Stomach (tissue), 9 donors: ENCODE data around the gene DOK5. TPM values are rescaled to one million over a fixed set of nuclear protein-coding genes. Genes with fewer than 3 reads are reported as not detected.

Source experiments
- DNase-seq, 2 donors: peaks; one replicate each; pipeline versions ENCODE4 v3.0.0 to v3.0.0-alpha.2; 2013 to 2019
- H3K27ac ChIP-seq, 5 donors: fragments of 200-600 bp in 4 of 5; sonication (generic) in 4 of 5; one replicate each; pipeline ENCODE4 v1.5.1; 2013 to 2019; ENCODE audit warnings: mild to moderate bottlenecking in 1 of 5, moderate library complexity in 1 of 5
- H3K27me3 ChIP-seq, 3 donors: fragments of 200-600 bp; sonication (generic); one replicate each; pipeline ENCODE4 v1.5.1; 2017 to 2019; ENCODE audit warnings: mixed run types in 1 of 3
- H3K36me3 ChIP-seq, 4 donors: fragments of 200-600 bp; sonication (generic); 1 replicate in 3 of 4; 2 replicates in 1 of 4; pipeline ENCODE4 v1.5.1; 2016 to 2019
- H3K4me1 ChIP-seq, 4 donors: fragments of 200-600 bp; sonication (generic); one replicate each; pipeline ENCODE4 v1.5.1; 2016 to 2019
- H3K4me3 ChIP-seq, 4 donors: fragments of 200-600 bp; sonication (generic) in 3 of 4; one replicate each; pipeline ENCODE4 v1.5.1; 2016 to 2019; ENCODE audit warnings: mild to moderate bottlenecking in 1 of 4
- H3K9me3 ChIP-seq, 4 donors: fragments of 200-600 bp; sonication (generic); one replicate each; pipeline ENCODE4 v1.5.1; 2016 to 2019
- CTCF ChIP-seq, 7 experiments: fragments of 450-650 bp in 4 of 7; fragments of 200-600 bp in 3 of 7; sonication (generic) in 3 of 7; IDR thresholded peaks; one replicate each; pipeline ENCODE4 v1.5.1; 2016 to 2019; ENCODE audit warnings: antibody characterized with exemption in 7 of 7, control low read depth in 2 of 7, mild to moderate bottlenecking in 1 of 7
- EP300 ChIP-seq: sonication (generic); formaldehyde crosslinking; IDR thresholded peaks from one replicate; pipeline ENCODE4 v1.6.1; 2017; ENCODE audit warnings: antibody characterized with exemption
- POLR2A ChIP-seq, 4 donors: fragments of 450-650 bp; IDR thresholded peaks; one replicate each; pipeline ENCODE4 v1.6.1; 2016; ENCODE audit warnings: antibody characterized with exemption in 4 of 4, control low read depth in 2 of 4, mild to moderate bottlenecking in 1 of 4, moderate library complexity in 1 of 4
- POLR2AphosphoS5 ChIP-seq, 3 donors: sonication (generic); formaldehyde crosslinking; IDR thresholded peaks; one replicate each; pipeline ENCODE4 v1.6.1; 2016; ENCODE audit warnings: antibody characterized with exemption in 3 of 3
- WGBS, 5 donors: extraction: QIAGEN DNeasy Blood & Tissue Kit in 3 of 5; methylation state at CpG; one replicate each; pipeline versions ENCODE4 v1.1.5 to v1.1.7; 2013 to 2018; 5-methylcytosine and 5-hydroxymethylcytosine counted together
- intact Hi-C: fragments of 100-400 bp; cut with DNase I; formaldehyde crosslinking; loops from one replicate; pipeline ENCODE4 v1.15.1; 2023; ENCODE audit warnings: low total_unique reads
- polyA plus RNA-seq, 3 donors: library from polyadenylated mRNA; stranded (reverse); fragments of 200-250 nt; gene quantifications; one replicate each; pipeline ENCODE4 v1.2.3, GENCODE V29; 2013
- total RNA-seq, 5 donors: library from RNA; depleted of rRNA; stranded (reverse); fragments of >200 nt; gene quantifications; one replicate each; pipeline versions ENCODE4 v1.1.0 to v1.2.3, GENCODE V29; 2014 to 2016
- donor health status: healthy with polysubstance abuse.
- donor health status: Bipolar disorder and iron deficiency.
- donor health status: healthy.

DOK5 gene
- total and polyA plus RNA-seq, 8 donors = 0.58 to 4.4 (median 1.1) TPM; not detected in 4

- no peak overlapping the region for H3K27ac ChIP-seq
- no peaks in the 10 kb centered on the region for H3K27me3 ChIP-seq
- intact Hi-C loops = no loop called here
- no peak overlapping the region for H3K4me3 ChIP-seq
- TF ChIP-seq EP300 (no peak), CTCF (IDR thresholded peaks at IDR 0.05) (no peak), POLR2AphosphoS5 (IDR thresholded peaks at IDR 0.05) (no peak), POLR2A (IDR thresholded peaks at IDR 0.05) (no peak)
- 74 to 85% (median 80%) methylated on average over 5 of the region's 5 CpGs for WGBS, 5 donors
- no peaks in the 10 kb centered on the region for H3K4me1 ChIP-seq
- no peaks in the 10 kb centered on the region for H3K36me3 ChIP-seq
- DNase-seq = no peak
- no peaks in the 10 kb centered on the region for H3K9me3 ChIP-seq
These were observed 37.2 kb upstream of the DOK5 start for GRCh38 chr20:54438166-54438565.

GRCh38 chr20:54450207-54450606 lies 25.2 kb upstream of the DOK5 start:
- H3K27ac ChIP-seq = no peak overlapping the region
- H3K27me3 ChIP-seq = no peaks in the 10 kb centered on the region
- H3K4me1 ChIP-seq = no peaks in the 10 kb centered on the region
- WGBS, 5 donors = 74 to 81% (median 79%) methylated on average over 5 of the region's 5 CpGs
- no peak overlapping the region for H3K4me3 ChIP-seq
- no peaks in the 10 kb centered on the region for H3K36me3 ChIP-seq
- no peak for DNase-seq
- peaks cover 0 to 6% (median 0%) of the 10 kb centered on the region in 4 donors for H3K9me3 ChIP-seq
- intact Hi-C loops = no loop called here
- TF ChIP-seq POLR2A (IDR thresholded peaks at IDR 0.05) = no peak

GRCh38 chr20:54451171-54451570 lies 24.2 kb upstream of the DOK5 start:
- peaks cover 0 to 6% (median 0%) of the 10 kb centered on the region in 4 donors for H3K9me3 ChIP-seq
- intact Hi-C loops = no loop called here
- H3K27ac ChIP-seq = no peak overlapping the region
- H3K27me3 ChIP-seq = no peaks in the 10 kb centered on the region
- TF ChIP-seq POLR2A (IDR thresholded peaks at IDR 0.05) (no peak), POLR2AphosphoS5 (IDR thresholded peaks at IDR 0.05) (no peak), CTCF (IDR thresholded peaks at IDR 0.05) (no peak), EP300 (no peak)
- no peak for DNase-seq
- H3K36me3 ChIP-seq = no peaks in the 10 kb centered on the region
- no peaks in the 10 kb centered on the region for H3K4me1 ChIP-seq
- WGBS, 5 donors = 83 to 92% (median 89%) methylated on average over 9 of the region's 9 CpGs
- H3K4me3 ChIP-seq = no peak overlapping the region

GRCh38 chr20:54452277-54452676 lies 23.1 kb upstream of the DOK5 start:
- Histone ChIP-seq H3K4me1 (no peaks in the 10 kb centered on the region), H3K27me3 (no peaks in the 10 kb centered on the region), H3K4me3 (no peak overlapping the region), H3K9me3 (peaks cover 0 to 6% (median 0%) of the 10 kb centered on the region in 4 donors), H3K36me3 (no peaks in the 10 kb centered on the region), H3K27ac (no peak overlapping the region)
- no peak for DNase-seq
- intact Hi-C loops = no loop called here
- WGBS, 5 donors = 86 to 94% (median 90%) methylated on average over 12 of the region's 12 CpGs
- TF ChIP-seq POLR2AphosphoS5 (IDR thresholded peaks at IDR 0.05) (no peak), EP300 (no peak), POLR2A (IDR thresholded peaks at IDR 0.05) (no peak), CTCF (IDR thresholded peaks at IDR 0.05) (no peak)

GRCh38 chr20:54454982-54455381 lies 20.4 kb upstream of the DOK5 start:
- WGBS, 5 donors = 76 to 87% (median 83%) methylated on average over 2 of the region's 2 CpGs
- TF ChIP-seq CTCF (IDR thresholded peaks at IDR 0.05) = no peak
- TF ChIP-seq EP300 = no peak
- TF ChIP-seq POLR2A (IDR thresholded peaks at IDR 0.05) = no peak
- TF ChIP-seq POLR2AphosphoS5 (IDR thresholded peaks at IDR 0.05) = no peak
- intact Hi-C loops = no loop called here

More at GRCh38 chr20:54454982-54455381, 20.4 kb upstream of the DOK5 start:
- Histone ChIP-seq H3K9me3 (peaks cover 0 to 6% (median 0%) of the 10 kb centered on the region in 4 donors), H3K36me3 (no peaks in the 10 kb centered on the region), H3K27ac (no peak overlapping the region), H3K27me3 (no peaks in the 10 kb centered on the region), H3K4me3 (no peak overlapping the region), H3K4me1 (no peaks in the 10 kb centered on the region)
- DNase-seq = no peak
